HUES64 (cell line): Measurements from ENCODE around the gene AR.

ENCODE experiments used
- H3K27ac ChIP-seq: 2 replicates; pipeline ENCODE4 v1.7.0; 2013; ENCODE audit warnings: low read depth, low read length, inconsistent platforms
- H3K27me3 ChIP-seq: 2 replicates; pipeline ENCODE4 v1.6.1; 2013; ENCODE audit warnings: mild to moderate bottlenecking, low read length; ENCODE audit not compliant: insufficient read depth
- H3K36me3 ChIP-seq: 2 replicates; pipeline ENCODE4 v1.6.1; 2013; ENCODE audit warnings: mild to moderate bottlenecking, low read length; ENCODE audit not compliant: insufficient read depth
- H3K4me1 ChIP-seq: 2 replicates; pipeline ENCODE4 v1.6.1; 2013; ENCODE audit warnings: mild to moderate bottlenecking, low read length, moderate library complexity; ENCODE audit not compliant: insufficient read depth
- H3K4me3 ChIP-seq: 2 replicates; pipeline ENCODE4 v1.5.1; 2013; ENCODE audit warnings: mild to moderate bottlenecking, low read length, moderate library complexity
- H3K9ac ChIP-seq: 2 replicates; pipeline ENCODE4 v1.6.1; 2013; ENCODE audit warnings: mild to moderate bottlenecking, low read depth, low read length
- H3K9me3 ChIP-seq: 2 replicates; pipeline ENCODE4 v1.6.1; 2013; ENCODE audit warnings: low read depth, low read length; ENCODE audit not compliant: insufficient read depth
- WGBS: fragments of 150-250, 120-280 bp; methylation state at CpG from one replicate; pipeline ENCODE4 v1.1.7; 2013; ENCODE audit warnings: missing lambda C conversion rate; 5-methylcytosine and 5-hydroxymethylcytosine counted together

AR gene

DNA sequence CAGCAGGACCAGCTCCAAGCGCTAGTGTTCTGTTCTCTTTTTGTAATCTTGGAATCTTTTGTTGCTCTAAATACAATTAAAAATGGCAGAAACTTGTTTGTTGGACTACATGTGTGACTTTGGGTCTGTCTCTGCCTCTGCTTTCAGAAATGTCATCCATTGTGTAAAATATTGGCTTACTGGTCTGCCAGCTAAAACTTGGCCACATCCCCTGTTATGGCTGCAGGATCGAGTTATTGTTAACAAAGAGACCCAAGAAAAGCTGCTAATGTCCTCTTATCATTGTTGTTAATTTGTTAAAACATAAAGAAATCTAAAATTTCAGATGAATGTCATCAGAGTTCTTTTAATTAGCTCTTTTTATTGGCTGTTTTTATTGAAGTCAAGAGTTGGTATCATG lies 186.5 kb downstream of the AR start:
- no peak overlapping the region for H3K9ac ChIP-seq
- H3K4me1 ChIP-seq = no peaks in the 10 kb centered on the region
- H3K36me3 ChIP-seq = 0 out of 2 replicates have a peak, but pooled peaks cover 5% of the 10 kb centered on the region
- no peaks in the 10 kb centered on the region for H3K9me3 ChIP-seq
- H3K27ac ChIP-seq = no peak overlapping the region
- H3K27me3 ChIP-seq = no peaks in the 10 kb centered on the region
- no peak overlapping the region for H3K4me3 ChIP-seq
- WGBS = 87% methylated on average over 2 of the region's 2 CpGs

- H3K27me3 ChIP-seq = no peaks in the 10 kb centered on the region
- H3K27ac ChIP-seq = no peak overlapping the region
- H3K4me3 ChIP-seq = no peak overlapping the region
- no peak overlapping the region for H3K9ac ChIP-seq
- no peaks in the 10 kb centered on the region for H3K36me3 ChIP-seq
- no peaks in the 10 kb centered on the region for H3K9me3 ChIP-seq
- no peaks in the 10 kb centered on the region for H3K4me1 ChIP-seq
Measured at GRCh38 chrX:67731061-67731460, 187.2 kb downstream of the AR start.

DNA sequence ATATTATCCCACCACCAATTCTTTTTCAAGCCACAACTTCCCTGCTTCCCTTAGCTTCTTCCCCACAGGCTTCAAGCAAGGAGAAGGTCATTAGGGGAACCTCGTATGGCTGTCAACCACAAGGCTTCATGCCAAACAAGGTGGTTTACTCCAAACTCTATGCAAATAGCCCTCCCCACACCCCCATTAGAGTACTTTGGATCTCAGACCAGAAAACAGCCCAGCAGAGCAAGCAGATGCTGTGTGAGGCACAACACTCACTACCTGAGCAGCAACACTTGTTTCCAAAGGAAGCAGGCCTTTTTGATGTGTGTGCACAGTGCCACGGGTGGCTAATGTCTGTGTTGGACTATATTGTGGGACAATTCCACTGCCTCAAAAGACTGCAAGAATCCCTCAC lies 189.0 kb downstream of the AR start:
- Histone ChIP-seq H3K27ac (no peak overlapping the region), H3K36me3 (no peaks in the 10 kb centered on the region), H3K4me1 (no peaks in the 10 kb centered on the region), H3K27me3 (no peaks in the 10 kb centered on the region), H3K9me3 (no peaks in the 10 kb centered on the region), H3K4me3 (no peak overlapping the region), H3K9ac (no peak overlapping the region)
- WGBS = 94% methylated on average over 2 of the region's 2 CpGs

- Histone ChIP-seq H3K9ac (no peak overlapping the region), H3K4me3 (no peak overlapping the region), H3K36me3 (no peaks in the 10 kb centered on the region), H3K9me3 (no peaks in the 10 kb centered on the region), H3K27ac (no peak overlapping the region), H3K27me3 (no peaks in the 10 kb centered on the region), H3K4me1 (no peaks in the 10 kb centered on the region)
- WGBS = 100% methylated on average over 1 of the region's 2 CpGs
Measured at GRCh38 chrX:67734111-67734753, 190.4 kb downstream of the AR start.

DNA sequence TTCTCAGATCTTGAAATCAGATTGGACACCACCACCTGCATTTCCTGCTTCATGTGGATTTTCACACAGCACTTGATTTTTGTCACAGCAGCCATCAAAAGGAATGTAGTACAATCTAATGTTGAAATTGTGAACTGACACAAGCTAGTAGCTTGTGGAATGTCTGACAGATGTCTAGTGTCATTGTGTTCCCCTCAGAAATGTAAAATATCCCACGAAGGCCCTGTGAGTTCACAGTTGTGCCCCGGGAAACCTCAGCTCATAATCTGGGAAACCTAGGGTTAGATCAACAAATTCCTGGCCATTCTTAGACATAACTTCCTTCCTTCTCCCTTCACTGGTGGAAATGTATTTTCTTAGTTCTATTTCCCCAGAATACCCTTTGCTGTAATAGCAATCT lies 205.7 kb downstream of the AR start:
- no peak overlapping the region for H3K9ac ChIP-seq
- no peak overlapping the region for H3K27ac ChIP-seq
- no peaks in the 10 kb centered on the region for H3K9me3 ChIP-seq
- no peaks in the 10 kb centered on the region for H3K36me3 ChIP-seq
- H3K27me3 ChIP-seq = no peaks in the 10 kb centered on the region
- WGBS = 74% methylated on average over 2 of the region's 2 CpGs
- H3K4me1 ChIP-seq = no peaks in the 10 kb centered on the region
- H3K4me3 ChIP-seq = no peak overlapping the region

DNA sequence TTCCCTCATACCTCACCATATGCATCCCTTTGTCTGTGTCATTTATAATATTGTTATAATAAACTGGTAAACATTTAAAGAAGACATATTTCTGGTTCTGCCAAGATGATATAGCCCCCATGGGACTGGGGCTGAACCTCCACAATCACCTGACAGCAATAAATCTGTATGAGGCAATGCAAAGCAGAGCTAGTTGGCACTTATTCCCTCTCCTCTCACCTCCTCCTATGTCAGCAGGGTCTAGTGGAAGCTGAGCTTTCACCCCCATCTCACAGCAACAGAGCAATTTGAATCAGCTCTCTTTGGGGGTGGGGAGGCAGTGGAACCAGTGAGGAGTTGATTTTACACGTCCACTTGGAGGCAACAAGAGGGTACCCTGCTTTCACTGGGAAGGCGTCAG lies 206.9 kb downstream of the AR start:
- no peaks in the 10 kb centered on the region for H3K4me1 ChIP-seq
- no peak overlapping the region for H3K9ac ChIP-seq
- no peaks in the 10 kb centered on the region for H3K36me3 ChIP-seq
- no peak overlapping the region for H3K4me3 ChIP-seq
- H3K27me3 ChIP-seq = no peaks in the 10 kb centered on the region
- no peaks in the 10 kb centered on the region for H3K9me3 ChIP-seq
- 76% methylated on average over 2 of the region's 2 CpGs for WGBS
- H3K27ac ChIP-seq = no peak overlapping the region

DNA sequence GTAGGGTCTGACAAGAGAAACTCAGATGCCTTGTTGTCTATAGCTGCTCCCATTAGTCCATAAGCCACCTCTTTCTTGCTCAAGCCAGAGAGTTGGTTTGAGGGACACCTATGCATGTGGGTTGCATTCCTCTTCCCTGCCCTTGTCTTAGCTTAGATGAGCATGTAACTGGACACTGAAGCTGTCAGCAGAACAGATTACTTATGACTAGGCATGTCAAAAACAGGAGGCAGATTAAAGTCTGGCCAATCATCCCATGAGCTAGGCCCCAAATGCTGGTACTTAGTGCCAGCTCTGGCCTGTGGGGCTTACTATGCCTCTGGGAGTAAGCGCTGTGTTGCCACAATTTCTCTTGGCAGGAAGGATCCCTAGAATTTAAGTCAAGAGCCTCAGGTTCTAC lies 215.2 kb downstream of the AR start:
- Histone ChIP-seq H3K27ac (no peak overlapping the region), H3K9me3 (no peaks in the 10 kb centered on the region), H3K4me1 (no peaks in the 10 kb centered on the region), H3K9ac (no peak overlapping the region), H3K36me3 (no peaks in the 10 kb centered on the region), H3K27me3 (no peaks in the 10 kb centered on the region), H3K4me3 (no peak overlapping the region)
- 100% methylated on average over 1 of the region's 1 CpG for WGBS

DNA sequence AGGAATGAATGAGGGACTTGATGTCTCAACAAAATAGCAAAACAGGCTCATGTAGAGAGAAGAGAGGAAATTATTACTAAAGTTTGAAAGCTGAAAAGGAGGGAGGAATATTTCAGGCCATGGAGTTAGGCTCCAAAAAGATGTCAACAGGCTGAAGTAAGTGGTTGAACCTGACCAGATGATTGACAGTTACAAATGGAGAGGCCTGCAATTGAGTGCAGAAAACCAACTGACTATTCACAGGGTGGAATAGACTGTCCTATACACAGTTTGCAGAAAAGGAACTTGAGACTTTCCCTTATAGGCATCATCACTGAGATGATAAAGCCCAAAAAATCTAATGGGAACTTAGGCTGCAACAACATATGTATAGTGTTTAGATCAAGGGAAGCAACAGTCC lies 233.3 kb downstream of the AR start:
- no peak overlapping the region for H3K27ac ChIP-seq
- H3K9ac ChIP-seq = no peak overlapping the region
- no peaks in the 10 kb centered on the region for H3K36me3 ChIP-seq
- no peak overlapping the region for H3K4me3 ChIP-seq
- H3K9me3 ChIP-seq = no peaks in the 10 kb centered on the region
- H3K4me1 ChIP-seq = no peaks in the 10 kb centered on the region
- no peaks in the 10 kb centered on the region for H3K27me3 ChIP-seq

- H3K4me3 ChIP-seq = no peak overlapping the region
- H3K36me3 ChIP-seq = no peaks in the 10 kb centered on the region
- 94% methylated on average over 3 of the region's 3 CpGs for WGBS
- H3K27me3 ChIP-seq = no peaks in the 10 kb centered on the region
- no peaks in the 10 kb centered on the region for H3K4me1 ChIP-seq
- no peak overlapping the region for H3K9ac ChIP-seq
- H3K27ac ChIP-seq = no peak overlapping the region
- H3K9me3 ChIP-seq = no peaks in the 10 kb centered on the region
Measured at GRCh38 chrX:67779099-67779498, 235.3 kb downstream of the AR start.
